ENCODE data around the gene LRP8.

GRCh38 chr1:53279296-53280200, 48.3 kb downstream of the LRP8 start:
- TF ChIP-seq CTCF (IDR thresholded peaks at IDR 0.05) (no peak), POLR2A (IDR thresholded peaks at IDR 0.05) (no peak)
